Right ventricle myocardium superior (tissue), 1 donor: Measurements from ENCODE around the gene SGCA. TPM values are rescaled to one million over a fixed set of nuclear protein-coding genes. Genes with fewer than 3 reads are reported as not detected.

Experiments used
- total RNA-seq: library from RNA; stranded (reverse); fragmentation: NEBNext Ultra II Directional; extraction: Animal tissue kit (Norgen Biotek cat#: 25700); gene quantifications from one replicate; pipeline ENCODE4 v1.2.1, GENCODE V29; 2021
- donor health status: DM: no; HTN: yes; CAD: no; lungs with severe emphysema.

Gene SGCA
- total RNA-seq, 1 donor from 2014 or later, result 135 TPM

Other genes with a start within 250 kb of the SGCA start
- not detected for gene DLX4, start 196.8 kb upstream of the SGCA start, total RNA-seq
- gene DLX3, start 170.8 kb upstream of the SGCA start, total RNA-seq, result not detected
- gene ITGA3, start 109.9 kb upstream of the SGCA start, total RNA-seq, result 12.6 TPM
- gene PDK2, start 70.7 kb upstream of the SGCA start, total RNA-seq, result 250 TPM
- 0.78 TPM for gene SAMD14, start 35.8 kb upstream of the SGCA start, total RNA-seq
- 35.4 TPM for gene PPP1R9B, start 15.3 kb upstream of the SGCA start, total RNA-seq
- gene COL1A1, start 35.6 kb downstream of the SGCA start, total RNA-seq, result 28.1 TPM
- not detected for gene TMEM92, start 108.5 kb downstream of the SGCA start, total RNA-seq
- 13.0 TPM for gene XYLT2, start 180.1 kb downstream of the SGCA start, total RNA-seq
- 78.6 TPM for gene MRPL27, start 207.2 kb downstream of the SGCA start, total RNA-seq
- not detected for gene EME1, start 207.2 kb downstream of the SGCA start, total RNA-seq
- gene LRRC59, start 231.5 kb downstream of the SGCA start, total RNA-seq, result 20.3 TPM